HepG2 (cell line): ENCODE results near the gene GNG7. TPM values are rescaled to one million over a fixed set of nuclear protein-coding genes. Genes with fewer than 3 reads are reported as not detected.
A peak's percentile ranks its signal among the peaks of the same experiment; 100 is the strongest.

Experiments
- ATAD3A ChIP-seq: sonication (generic); formaldehyde crosslinking; IDR thresholded peaks from 2 replicates; pipeline ENCODE4 v1.4.0; 2020; ENCODE audit warnings: missing genetic modification reagents
- BRCA1 ChIP-seq: sonication (generic); formaldehyde crosslinking; IDR thresholded peaks from 2 replicates; pipeline ENCODE4 v1.4.0; 2020; ENCODE audit warnings: missing genetic modification reagents
- DPF2 ChIP-seq: sonication (generic); formaldehyde crosslinking; IDR thresholded peaks from 2 replicates; pipeline ENCODE4 v1.4.0; 2020; ENCODE audit warnings: mild to moderate bottlenecking, low read depth, missing genetic modification reagents, borderline replicate concordance
- GPN1 ChIP-seq: sonication (generic); formaldehyde crosslinking; IDR thresholded peaks from 2 replicates; pipeline ENCODE4 v1.5.1; 2020; ENCODE audit warnings: missing genetic modification reagents, borderline replicate concordance
- HOXA5 ChIP-seq: sonication (generic); formaldehyde crosslinking; IDR thresholded peaks from 2 replicates; pipeline ENCODE4 v1.4.0; 2020; ENCODE audit warnings: missing genetic modification reagents
- KAT7 ChIP-seq: IDR thresholded peaks from 2 replicates; pipeline ENCODE4 v1.6.1; 2018; ENCODE audit warnings: borderline replicate concordance, missing compliant biosample characterization
- MAFG ChIP-seq: sonication (generic); formaldehyde crosslinking; IDR thresholded peaks from 2 replicates; pipeline ENCODE4 v1.5.1; 2020; ENCODE audit warnings: mild to moderate bottlenecking, missing genetic modification reagents
- PLRG1 ChIP-seq: fragments of 450-650 bp; conservative IDR thresholded peaks from 2 replicates; pipeline ENCODE4 v1.6.1; 2016
- POLR2A ChIP-seq, 2 experiments: IDR thresholded peaks; 2 replicates each; pipeline ENCODE4 v1.6.1; 2011; ENCODE audit warnings: low read depth in 2 of 2, low read length in 2 of 2, mild to moderate bottlenecking in 1 of 2, moderate library complexity in 1 of 2; ENCODE audit not compliant: insufficient read depth in 1 of 2
- RFXANK ChIP-seq: IDR thresholded peaks from 2 replicates; pipeline ENCODE4 v1.6.1; 2016
- RXRB ChIP-seq: IDR thresholded peaks from 2 replicates; pipeline ENCODE4 v1.6.1; 2016; ENCODE audit warnings: borderline replicate concordance, missing genetic modification reagents, missing compliant biosample characterization
- XRCC5 ChIP-seq: fragments of 200-400 bp; formaldehyde crosslinking; optimal IDR thresholded peaks from 2 replicates; pipeline ENCODE3; 2017; ENCODE audit warnings: mild to moderate bottlenecking, low read length
- ZBTB3 ChIP-seq: sonication (generic); formaldehyde crosslinking; IDR thresholded peaks from 2 replicates; pipeline ENCODE4 v1.4.0; 2020; ENCODE audit warnings: low read depth, mild to moderate bottlenecking, moderate library complexity, missing genetic modification reagents, borderline replicate concordance
- ZFP36L1 ChIP-seq: sonication (generic); formaldehyde crosslinking; IDR thresholded peaks from 2 replicates; pipeline ENCODE4 v1.8.0; 2022; ENCODE audit warnings: mild to moderate bottlenecking, missing genetic modification reagents, moderate library complexity
- ZNF121 ChIP-seq: sonication (generic); formaldehyde crosslinking; IDR thresholded peaks from 2 replicates; pipeline ENCODE4 v1.5.0; 2020; ENCODE audit warnings: mild to moderate bottlenecking, missing genetic modification reagents
- ZNF143 ChIP-seq: sonication (generic); formaldehyde crosslinking; IDR thresholded peaks from 2 replicates; pipeline ENCODE4 v1.4.0; 2020; ENCODE audit warnings: missing genetic modification reagents
- ZNF160 ChIP-seq: sonication (generic); formaldehyde crosslinking; IDR thresholded peaks from 2 replicates; pipeline ENCODE4 v1.8.0; 2022; ENCODE audit warnings: mild to moderate bottlenecking, inconsistent platforms, missing genetic modification reagents
- ZNF224 ChIP-seq: sonication (generic); formaldehyde crosslinking; IDR thresholded peaks from 2 replicates; pipeline ENCODE4 v1.5.0; 2020; ENCODE audit warnings: mild to moderate bottlenecking, missing genetic modification reagents
- ZNF251 ChIP-seq: sonication (generic); formaldehyde crosslinking; IDR thresholded peaks from 2 replicates; pipeline ENCODE4 v1.9.0; 2021; ENCODE audit warnings: mild to moderate bottlenecking, missing genetic modification reagents
- ZNF432 ChIP-seq: sonication (generic); formaldehyde crosslinking; IDR thresholded peaks from 2 replicates; pipeline ENCODE4 v1.5.0; 2020; ENCODE audit warnings: missing genetic modification reagents, mild to moderate bottlenecking, borderline replicate concordance
- ZNF496 ChIP-seq: sonication (generic); formaldehyde crosslinking; IDR thresholded peaks from 2 replicates; pipeline ENCODE4 v1.8.1; 2023; ENCODE audit warnings: mild to moderate bottlenecking, moderate library complexity, missing genetic modification reagents; ENCODE audit not compliant: insufficient replicate concordance
- ZNF557 ChIP-seq: sonication (generic); formaldehyde crosslinking; IDR thresholded peaks from 2 replicates; pipeline ENCODE4 v1.4.0; 2020; ENCODE audit warnings: missing genetic modification reagents
- ZNF670 ChIP-seq: sonication (generic); formaldehyde crosslinking; IDR thresholded peaks from 2 replicates; pipeline ENCODE4 v1.8.0; 2022; ENCODE audit warnings: mild to moderate bottlenecking, missing genetic modification reagents, borderline replicate concordance
- ZNF775 ChIP-seq: sonication (generic); formaldehyde crosslinking; IDR thresholded peaks from 2 replicates; pipeline ENCODE4 v1.4.0; 2020; ENCODE audit warnings: missing genetic modification reagents, mild to moderate bottlenecking, moderate library complexity, borderline replicate concordance
- polyA plus RNA-seq, 8 experiments: library from polyadenylated mRNA; depleted of rRNA in 3 of 8; stranded (reverse) in 7 of 8; unstranded in 1 of 8; fragments of >200 nt; fragmentation: Illumina TruSeq in 4 of 8; extraction: Trizol in 4 of 8; gene quantifications; 2 replicates each; pipeline versions ENCODE4 v1.2.1 to v1.2.3, GENCODE V29; 2011 to 2016; ENCODE audit warnings: low read depth in 4 of 8, missing spikeins in 1 of 8, mixed read lengths in 1 of 8; ENCODE audit not compliant: insufficient read depth in 1 of 8
- total RNA-seq, 5 experiments: library from RNA; depleted of rRNA; stranded (reverse); fragments of >200 nt; fragmentation: Illumina TruSeq; extraction: Trizol; gene quantifications; 2 replicates each; pipeline ENCODE4 v1.2.3, GENCODE V29; 2016; ENCODE audit warnings: low read depth in 1 of 5
- TF ChIP-seq, protein P1 (sequence below): sonication (generic); formaldehyde crosslinking; IDR thresholded peaks from 2 replicates; pipeline ENCODE4 v1.8.1; 2023; ENCODE audit warnings: mild to moderate bottlenecking, missing genetic modification reagents, borderline replicate concordance
- TF ChIP-seq, protein P2 (sequence below): sonication (generic); formaldehyde crosslinking; IDR thresholded peaks from 2 replicates; pipeline ENCODE4 v1.5.1; 2020; ENCODE audit warnings: mild to moderate bottlenecking, missing genetic modification reagents, moderate library complexity
- TF ChIP-seq, protein P3 (sequence below), 2 experiments: fragments of 450-650 bp in 1 of 2; sonication (generic) in 1 of 2; formaldehyde crosslinking; IDR thresholded peaks; 2 replicates each; pipeline versions ENCODE4 v1.5.0 to v1.8.0; 2020 to 2022; ENCODE audit warnings: mild to moderate bottlenecking in 1 of 2, missing genetic modification reagents in 1 of 2

The GNG7 gene
- total and polyA plus RNA-seq, 2 of the 13 experiments (the other 11 are each of a cell fraction or from before 2014, with no cell fraction given), result 1.4 to 3.3 TPM

GRCh38 chr19:2575734-2576481, 126.6 kb downstream of the GNG7 start (continued):
- TF ChIP-seq ZNF775 (CRISPR knock-in tag) (0 out of 2 replicates have a peak, but pooled peaks have one; percentile 65), RXRB (peak; percentile 82), ZNF496 (CRISPR knock-in tag) (no peak), RFXANK (CRISPR knock-in tag) (no peak), BRCA1 (peak; percentile 58; the same call in 1 of the 2 replicates), ZNF670 (no peak), PLRG1 (no peak), XRCC5 (peak; percentile 38), KAT7 (CRISPR knock-in tag) (no peak), ZNF143 (CRISPR knock-in tag) (no peak), ZBTB3 (CRISPR knock-in tag) (no peak; the same call in 1 of the 2 replicates), ZNF160 (no peak; the same call in 1 of the 2 replicates), GPN1 (CRISPR knock-in tag) (no peak), ZNF432 (no peak), DPF2 (CRISPR knock-in tag) (peak; percentile 44; the same call in 1 of the 2 replicates), POLR2A (IDR thresholded peaks at IDR 0.05; ENCODE audit: insufficient read depth in 1 of 2, low read depth in 2 of 2, low read length in 2 of 2) (peak; percentile 47; a peak in 3 of 4 replicates), MAFG (CRISPR knock-in tag) (no peak), HOXA5 (no peak), ZNF557 (CRISPR knock-in tag) (0 out of 2 replicates have a peak, but pooled peaks have one; percentile 39), ZNF121 (CRISPR knock-in tag) (no peak), ZNF251 (peak; percentile 74; the same call in 1 of the 2 replicates), ZNF224 (CRISPR knock-in tag) (no peak), ATAD3A (CRISPR knock-in tag) (no peak), ZFP36L1 (CRISPR knock-in tag) (peak; percentile 56; the same call in 1 of the 2 replicates)
- TF ChIP-seq, protein P1, sequence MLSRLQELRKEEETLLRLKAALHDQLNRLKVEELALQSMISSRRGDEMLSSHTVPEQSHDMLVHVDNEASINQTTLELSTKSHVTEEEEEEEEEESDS, result no peak
- TF ChIP-seq, protein P2, sequence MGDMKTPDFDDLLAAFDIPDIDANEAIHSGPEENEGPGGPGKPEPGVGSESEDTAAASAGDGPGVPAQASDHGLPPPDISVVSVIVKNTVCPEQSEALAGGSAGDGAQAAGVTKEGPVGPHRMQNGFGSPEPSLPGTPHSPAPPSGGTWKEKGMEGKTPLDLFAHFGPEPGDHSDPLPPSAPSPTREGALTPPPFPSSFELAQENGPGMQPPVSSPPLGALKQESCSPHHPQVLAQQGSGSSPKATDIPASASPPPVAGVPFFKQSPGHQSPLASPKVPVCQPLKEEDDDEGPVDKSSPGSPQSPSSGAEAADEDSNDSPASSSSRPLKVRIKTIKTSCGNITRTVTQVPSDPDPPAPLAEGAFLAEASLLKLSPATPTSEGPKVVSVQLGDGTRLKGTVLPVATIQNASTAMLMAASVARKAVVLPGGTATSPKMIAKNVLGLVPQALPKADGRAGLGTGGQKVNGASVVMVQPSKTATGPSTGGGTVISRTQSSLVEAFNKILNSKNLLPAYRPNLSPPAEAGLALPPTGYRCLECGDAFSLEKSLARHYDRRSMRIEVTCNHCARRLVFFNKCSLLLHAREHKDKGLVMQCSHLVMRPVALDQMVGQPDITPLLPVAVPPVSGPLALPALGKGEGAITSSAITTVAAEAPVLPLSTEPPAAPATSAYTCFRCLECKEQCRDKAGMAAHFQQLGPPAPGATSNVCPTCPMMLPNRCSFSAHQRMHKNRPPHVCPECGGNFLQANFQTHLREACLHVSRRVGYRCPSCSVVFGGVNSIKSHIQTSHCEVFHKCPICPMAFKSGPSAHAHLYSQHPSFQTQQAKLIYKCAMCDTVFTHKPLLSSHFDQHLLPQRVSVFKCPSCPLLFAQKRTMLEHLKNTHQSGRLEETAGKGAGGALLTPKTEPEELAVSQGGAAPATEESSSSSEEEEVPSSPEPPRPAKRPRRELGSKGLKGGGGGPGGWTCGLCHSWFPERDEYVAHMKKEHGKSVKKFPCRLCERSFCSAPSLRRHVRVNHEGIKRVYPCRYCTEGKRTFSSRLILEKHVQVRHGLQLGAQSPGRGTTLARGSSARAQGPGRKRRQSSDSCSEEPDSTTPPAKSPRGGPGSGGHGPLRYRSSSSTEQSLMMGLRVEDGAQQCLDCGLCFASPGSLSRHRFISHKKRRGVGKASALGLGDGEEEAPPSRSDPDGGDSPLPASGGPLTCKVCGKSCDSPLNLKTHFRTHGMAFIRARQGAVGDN (CRISPR knock-in tag), result peak; percentile 98
- TF ChIP-seq, protein P3, sequence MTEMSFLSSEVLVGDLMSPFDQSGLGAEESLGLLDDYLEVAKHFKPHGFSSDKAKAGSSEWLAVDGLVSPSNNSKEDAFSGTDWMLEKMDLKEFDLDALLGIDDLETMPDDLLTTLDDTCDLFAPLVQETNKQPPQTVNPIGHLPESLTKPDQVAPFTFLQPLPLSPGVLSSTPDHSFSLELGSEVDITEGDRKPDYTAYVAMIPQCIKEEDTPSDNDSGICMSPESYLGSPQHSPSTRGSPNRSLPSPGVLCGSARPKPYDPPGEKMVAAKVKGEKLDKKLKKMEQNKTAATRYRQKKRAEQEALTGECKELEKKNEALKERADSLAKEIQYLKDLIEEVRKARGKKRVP (CRISPR knock-in tag; IDR thresholded peaks at IDR 0.05), result 0 out of 4 replicates have a peak, but pooled peaks of 1 of the 2 experiments have one; percentile 19
